NCI-H1092 treated with DMSO at 0.1 percent for 48 hours (cell line): ENCODE data around the gene LMLN.
"Not testable (repeated sequence)": the region's sequence is repeated elsewhere in the genome, so short reads cannot be mapped to it uniquely, and the experiment has no call there.

Source experiments
- DNase-seq: peaks from one replicate; lab custom pipeline; 2025; lab: John Stamatoyannopoulos, UW

The LMLN gene

GRCh38 chr3:197959891-197960693 lies at the start of gene LMLN:
Gene LMLN, plus strand, starts transcription at chr3:197960217. Its CDS starts 29 bp downstream, at chr3:197960246.
- peak; percentile 92 for DNase-seq

GRCh38 chr3:197912741-197913476 lies 47.1 kb upstream of the LMLN start:
- no peak for DNase-seq

DNA sequence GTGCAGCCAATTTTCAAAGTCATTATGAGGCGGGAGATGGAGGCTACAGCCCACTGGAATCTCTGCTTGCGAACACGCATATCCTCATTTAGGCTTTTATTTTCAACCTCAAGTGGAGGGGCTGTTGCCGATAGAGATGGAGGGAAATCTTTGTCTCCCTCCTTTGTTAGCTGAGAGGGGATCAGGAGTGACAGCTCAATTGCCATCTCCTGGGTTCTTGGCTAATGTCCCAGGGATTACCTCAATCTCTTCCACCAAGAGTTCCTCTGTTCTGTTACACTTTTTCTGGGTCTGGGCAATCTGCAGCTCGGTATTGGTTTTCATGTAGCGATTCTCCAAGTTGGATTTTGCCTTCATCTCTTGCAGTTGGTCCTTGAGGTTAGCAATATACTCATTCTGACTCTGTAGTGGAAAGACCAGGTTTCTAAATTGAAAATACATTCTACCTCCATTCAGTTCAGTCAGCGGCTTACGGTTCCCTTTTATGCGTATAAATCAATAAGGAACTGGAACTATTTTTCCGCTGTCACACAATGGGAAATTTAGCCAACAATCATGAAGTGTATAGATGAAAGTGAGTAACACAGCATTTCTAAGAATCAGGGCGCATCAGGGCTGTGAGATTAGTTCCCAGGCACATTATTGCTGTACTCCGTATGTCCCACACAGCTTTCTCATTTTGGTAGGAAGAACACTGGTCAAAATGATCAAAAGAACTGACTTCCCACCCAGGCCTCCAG lies 46.2 kb upstream of the LMLN start:
- DNase-seq, result no peak

GRCh38 chr3:197921429-197922275 lies 38.4 kb upstream of the LMLN start:
- DNase-seq, result not testable (repeated sequence)

DNA sequence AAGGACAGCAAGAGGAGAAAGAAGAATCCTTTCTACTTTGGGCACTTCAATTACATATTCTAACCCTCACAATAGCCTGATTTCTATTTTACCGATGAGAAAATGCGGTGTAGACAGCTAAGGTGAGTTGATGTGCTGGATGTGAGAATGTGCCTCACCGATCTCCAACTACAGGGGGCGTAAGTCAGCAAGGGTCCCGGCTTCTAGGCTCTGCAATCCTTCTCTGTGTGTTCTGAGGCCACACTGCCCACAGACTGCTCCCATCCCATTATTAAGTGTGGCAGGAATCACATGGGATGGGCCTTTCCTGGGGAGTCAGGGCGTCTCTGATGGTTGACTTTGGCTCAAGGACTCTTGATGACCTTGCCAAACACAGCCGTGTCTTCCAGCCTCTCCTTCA lies 33.6 kb upstream of the LMLN start:
- no peak for DNase-seq

DNA sequence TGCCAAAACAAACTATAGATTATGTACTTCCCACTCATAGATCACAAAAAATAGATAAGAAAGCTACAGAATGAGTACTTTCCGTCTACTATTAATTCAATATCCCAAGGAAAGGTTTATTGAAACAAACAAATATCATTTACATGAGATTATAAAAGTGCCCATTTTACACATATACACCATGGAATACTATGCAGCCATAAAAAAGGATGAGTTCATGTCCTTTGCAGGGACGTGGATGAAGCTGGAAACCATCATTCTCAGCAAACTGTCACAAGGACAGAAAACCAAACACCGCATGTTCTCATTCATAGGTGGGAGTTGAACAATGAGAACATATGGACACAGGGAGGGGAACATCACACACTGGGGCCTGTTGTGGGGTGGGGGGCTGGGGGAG lies 32.4 kb upstream of the LMLN start:
- DNase-seq, result not testable (repeated sequence)

GRCh38 chr3:197936819-197937384 lies 23.1 kb upstream of the LMLN start:
- no peak for DNase-seq

DNA sequence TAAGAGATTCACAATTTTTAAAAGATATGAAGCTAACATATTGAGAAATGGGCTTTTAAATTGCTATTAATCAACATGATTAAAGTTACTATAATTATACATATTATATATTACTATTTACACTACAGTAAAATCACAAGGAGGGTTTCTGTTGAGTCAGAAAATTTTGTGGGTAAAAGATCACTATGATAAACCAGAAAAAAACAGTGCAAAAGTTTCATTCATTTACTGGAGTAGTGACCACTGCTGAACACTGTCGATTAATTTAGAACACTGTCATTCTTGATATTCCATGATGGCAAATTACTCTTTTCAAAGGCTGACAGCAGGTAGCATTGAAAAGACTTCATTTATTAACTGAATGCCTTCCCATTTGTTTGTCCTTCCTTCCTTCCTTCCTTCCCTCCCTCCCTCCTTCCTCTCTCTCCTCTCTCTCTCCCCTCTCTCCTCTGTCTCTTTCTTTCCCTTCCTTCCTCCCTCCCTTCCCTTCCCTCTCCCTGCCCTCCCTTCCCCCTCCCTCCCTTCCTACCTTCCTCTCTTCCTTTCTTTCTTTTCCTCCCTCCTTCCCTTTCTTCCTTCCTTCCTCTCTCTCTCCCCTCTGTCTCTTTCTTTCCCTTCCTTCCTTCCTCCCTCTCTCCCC lies 19.2 kb upstream of the LMLN start:
- no peak for DNase-seq

DNA sequence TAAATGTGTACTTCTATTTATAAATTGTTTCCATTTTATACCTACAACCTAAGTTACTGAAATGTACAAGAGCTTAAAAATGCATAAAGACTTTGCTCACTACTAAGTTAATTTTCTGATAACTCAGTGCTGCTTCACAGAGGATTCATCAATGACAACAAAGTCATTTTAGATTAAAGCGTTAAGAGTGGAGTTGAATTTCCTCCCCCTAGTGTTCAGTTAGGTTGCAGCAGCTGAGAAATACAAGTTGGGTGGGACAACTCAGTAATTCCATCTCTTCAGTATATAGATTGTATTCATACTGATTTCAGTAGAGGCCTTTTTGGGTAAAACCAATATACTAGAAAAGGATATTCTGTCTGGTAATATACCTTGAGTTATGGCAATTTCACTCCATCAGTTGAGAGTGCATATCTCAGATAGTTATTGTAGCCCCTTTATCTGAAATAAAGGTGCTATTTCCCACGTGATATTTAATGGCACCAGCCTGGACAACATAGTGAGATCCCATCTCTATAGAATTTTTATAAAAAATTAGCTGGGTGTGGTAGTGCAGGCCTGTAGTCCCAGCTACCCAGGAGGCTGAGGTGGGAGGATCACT lies 17.0 kb upstream of the LMLN start:
- DNase-seq, result peak; percentile 20

DNA sequence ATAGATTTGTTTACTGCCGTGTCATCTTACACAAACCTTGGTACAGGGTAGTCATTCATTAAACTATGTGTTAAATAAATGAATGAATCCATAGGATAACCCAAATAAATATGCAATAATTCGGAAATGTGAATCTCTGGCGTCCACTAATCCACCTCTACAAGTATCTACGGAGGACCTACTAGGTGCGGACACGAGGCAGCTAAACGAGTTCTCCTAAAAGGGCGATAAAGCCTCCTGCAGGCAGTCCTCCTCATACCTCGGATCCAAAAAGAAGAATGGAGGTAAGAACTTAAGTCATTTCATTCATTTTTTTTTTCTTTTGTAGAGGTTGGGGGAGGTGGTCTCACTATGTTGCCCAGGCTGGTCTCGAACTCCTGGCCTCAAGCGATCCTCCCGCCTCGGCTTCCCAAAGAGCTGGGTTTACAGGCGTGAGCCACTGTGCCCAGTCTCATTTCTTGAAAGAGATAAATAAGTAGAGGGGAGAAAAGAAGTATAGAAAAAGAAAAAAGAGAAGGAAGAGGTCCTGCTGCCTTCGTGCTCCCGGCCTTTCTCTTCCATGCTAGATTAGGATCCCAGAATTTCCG lies 10.7 kb upstream of the LMLN start:
- DNase-seq, result no peak

- peak; percentile 96 for DNase-seq
These were observed 10.0 kb upstream of the LMLN start, which contains the start of gene RPL35A for GRCh38 chr3:197949778-197950676. Gene RPL35A, plus strand, starts transcription at chr3:197950190. Its CDS starts 778 bp downstream, at chr3:197950968.

GRCh38 chr3:197950677-197951061 lies 9.3 kb upstream of the LMLN start:
- no peak for DNase-seq

DNA sequence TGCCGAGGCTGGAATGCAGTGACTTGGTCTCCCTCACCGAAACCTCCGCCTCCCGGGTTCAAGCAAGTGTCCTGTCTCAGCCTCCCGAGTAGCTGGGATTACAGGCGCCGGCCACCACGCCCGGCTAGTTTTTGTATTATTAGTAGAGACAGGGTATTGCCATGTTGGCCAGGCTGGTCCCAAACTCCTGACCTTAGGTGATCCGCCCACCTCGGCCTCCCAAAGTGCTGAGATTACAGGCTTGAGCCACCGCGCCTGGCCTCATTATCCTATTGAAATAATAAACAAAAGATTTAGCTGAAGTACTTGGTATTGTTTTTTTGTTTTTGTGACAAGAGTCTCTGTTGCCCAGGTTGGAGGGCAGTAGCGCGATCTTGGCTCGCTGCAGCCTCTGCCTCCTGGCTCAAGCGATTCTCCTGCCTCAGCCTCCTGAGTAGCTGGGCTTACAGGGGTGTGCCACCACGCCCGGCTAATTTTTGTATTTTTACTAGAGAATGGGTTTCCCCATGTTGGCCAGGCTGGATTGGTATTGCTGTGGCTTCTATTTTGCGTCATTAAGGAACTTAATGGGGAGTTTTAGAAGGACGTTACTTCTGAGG lies 8.5 kb upstream of the LMLN start:
- DNase-seq, result no peak

DNA sequence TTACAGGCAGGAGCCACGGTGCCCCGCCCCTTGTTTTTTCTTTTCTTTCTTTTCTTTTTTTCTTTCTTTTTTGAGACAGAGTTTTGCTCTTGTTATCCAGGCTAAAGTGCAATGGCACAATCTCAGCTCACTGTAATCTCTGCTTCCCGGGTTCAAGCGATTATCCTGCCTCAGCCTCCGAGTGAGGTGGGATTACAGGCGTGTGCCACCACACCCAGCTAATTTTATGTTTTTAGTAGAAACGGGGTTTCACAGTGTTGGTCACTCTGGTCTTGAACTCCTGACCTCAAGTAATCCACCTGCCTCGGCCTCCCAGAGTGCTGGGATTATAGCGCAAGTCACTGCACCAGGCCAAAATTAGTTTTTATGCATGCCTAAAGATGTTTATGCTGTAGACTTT lies 7.6 kb upstream of the LMLN start:
- DNase-seq, result no peak

GRCh38 chr3:197953325-197953724 lies 6.7 kb upstream of the LMLN start:
- DNase-seq, result no peak

DNA sequence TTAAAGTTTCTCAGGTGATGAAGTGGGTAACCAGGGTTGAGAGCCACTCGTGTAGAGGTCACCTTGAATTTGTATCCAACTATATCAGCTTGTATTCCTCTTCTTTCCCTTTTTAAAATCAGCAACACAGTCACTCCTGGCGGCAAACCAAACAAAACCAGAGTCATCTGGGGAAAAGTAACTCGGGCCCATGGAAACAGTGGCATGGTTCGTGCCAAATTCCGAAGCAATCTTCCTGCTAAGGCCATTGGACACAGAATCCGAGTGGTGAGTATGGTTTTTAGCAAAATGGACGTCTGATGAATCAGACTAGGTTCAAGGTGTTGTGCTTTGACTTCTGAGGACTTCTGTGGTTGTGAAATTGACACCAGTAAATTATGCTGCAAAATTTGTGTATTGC lies 6.1 kb upstream of the LMLN start:
- DNase-seq, result no peak

DNA sequence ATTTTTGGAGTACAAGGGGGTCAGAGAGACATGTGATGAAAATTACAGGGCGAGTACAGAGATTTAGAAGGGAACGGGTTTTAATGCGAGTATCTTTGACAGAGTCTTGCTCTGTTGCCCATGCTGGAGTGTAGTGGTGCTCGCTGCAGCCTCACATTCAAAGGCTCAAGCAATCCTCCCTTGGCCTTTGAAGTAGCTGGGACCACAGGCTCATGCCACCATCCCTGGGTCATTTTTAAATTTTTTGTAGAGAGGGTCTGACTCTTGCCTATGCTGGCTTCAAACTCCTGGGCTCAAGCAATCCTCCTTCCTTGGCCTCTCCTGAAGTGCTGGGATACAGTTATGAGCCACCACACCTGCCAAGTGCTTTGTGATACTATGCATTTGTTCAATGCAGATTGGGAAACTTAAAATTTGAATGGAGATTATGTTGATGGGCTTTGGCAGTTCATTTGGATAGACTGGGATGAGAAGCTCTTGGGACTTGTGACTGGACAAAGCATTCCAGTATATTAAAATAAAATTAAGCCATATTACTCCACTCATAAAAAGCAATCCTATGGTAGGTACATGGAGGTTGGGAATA lies 4.0 kb upstream of the LMLN start:
- DNase-seq, result no peak

GRCh38 chr3:197956626-197956988 lies 3.4 kb upstream of the LMLN start:
- no peak for DNase-seq
